H1 (cell line): ENCODE data around the gene IPO9. TPM values are rescaled to one million over a fixed set of nuclear protein-coding genes. Genes with fewer than 3 reads are reported as not detected.

Experiments used
- CTCF ChIA-PET: fragments of 300-600 bp; sonication (Branson Sonifier 250); formaldehyde crosslinking; loops from one replicate; lab custom pipeline; 2021; ENCODE audit not compliant: partially characterized antibody; lab: Charles Lee
- POLR2A ChIA-PET: fragments of 300-600 bp; sonication (Branson Sonifier 250); formaldehyde crosslinking; loops from one replicate; lab custom pipeline; 2021; ENCODE audit warnings: inconsistent platforms; ENCODE audit not compliant: partially characterized antibody; lab: Charles Lee
- DNase-seq, 2 experiments: peaks; one replicate each; pipeline versions ENCODE4 v3.0.0 to v3.0.0-alpha.2; 2010 to 2022; ENCODE audit warnings: low spot score in 2 of 2, low read depth in 1 of 2, mixed read lengths in 1 of 2
- FAIRE-seq: peaks from 2 replicates; lab custom pipeline; 2011; peaks lifted over from hg19 to GRCh38; lab: Jason Lieb, UNC
- H2AFZ ChIP-seq: 2 replicates; pipeline ENCODE4 v1.8.1; 2012; ENCODE audit warnings: low read length, inconsistent platforms
- H2AK5ac ChIP-seq: 2 replicates; pipeline ENCODE4 v1.6.1; 2013; ENCODE audit warnings: low read depth, low read length
- H2BK120ac ChIP-seq: replicated peaks from 2 replicates; pipeline ENCODE3; 2013; ENCODE audit warnings: low read depth, low read length, inconsistent platforms
- H2BK12ac ChIP-seq: 2 replicates; pipeline ENCODE4 v1.6.1; 2013; ENCODE audit warnings: low read depth, low read length
- H2BK15ac ChIP-seq: 2 replicates; pipeline ENCODE4 v1.6.1; 2013; ENCODE audit warnings: low read length
- H2BK20ac ChIP-seq: 2 replicates; pipeline ENCODE4 v1.6.1; 2013; ENCODE audit warnings: low read length
- H2BK5ac ChIP-seq: 2 replicates; pipeline ENCODE4 v1.6.1; 2013; ENCODE audit warnings: low read depth, low read length
- H3K14ac ChIP-seq: 2 replicates; pipeline ENCODE4 v1.6.1; 2013; ENCODE audit warnings: inconsistent platforms; ENCODE audit not compliant: insufficient read length
- H3K18ac ChIP-seq: 2 replicates; pipeline ENCODE4 v1.6.1; 2013; ENCODE audit warnings: low read length; ENCODE audit errors: extremely low read depth
- H3K23ac ChIP-seq: 2 replicates; pipeline ENCODE4 v1.6.1; 2013; ENCODE audit warnings: inconsistent platforms; ENCODE audit not compliant: insufficient read length
- H3K23me2 ChIP-seq: 2 replicates; pipeline ENCODE4 v1.6.1; 2013; ENCODE audit warnings: low read depth, low read length
- H3K27ac ChIP-seq: 2 replicates; pipeline ENCODE4 v1.6.1; 2011; ENCODE audit warnings: low read depth, low read length, inconsistent platforms
- H3K27me3 ChIP-seq, 4 experiments: replicated peaks in 1 of 4; 1 replicate in 1 of 4; 2 replicates in 3 of 4; pipeline versions ENCODE4 v1.6.1 to v1.8.1; 2011 to 2013; ENCODE audit warnings: low read length in 3 of 4, mild to moderate bottlenecking in 3 of 4, inconsistent platforms in 2 of 4, mixed read lengths in 2 of 4, moderate library complexity in 1 of 4; ENCODE audit not compliant: control insufficient read depth in 3 of 4, insufficient read depth in 3 of 4; ENCODE audit errors: extremely low read depth in 1 of 4
- H3K36me3 ChIP-seq, 4 experiments: 2 replicates each; pipeline versions ENCODE4 v1.6.1 to v1.8.1; 2011 to 2013; ENCODE audit warnings: mild to moderate bottlenecking in 4 of 4, low read length in 3 of 4, moderate library complexity in 2 of 4, control low read depth in 1 of 4, inconsistent platforms in 1 of 4; ENCODE audit not compliant: insufficient read depth in 4 of 4, control insufficient read depth in 2 of 4
- H3K4ac ChIP-seq: replicated peaks from 2 replicates; pipeline ENCODE3; 2013; ENCODE audit warnings: low read length, low read depth, mixed read lengths, inconsistent platforms; ENCODE audit not compliant: insufficient read length
- H3K4me1 ChIP-seq, 4 experiments: replicated peaks in 1 of 4; 1 replicate in 1 of 4; 2 replicates in 3 of 4; pipeline versions ENCODE4 v1.6.1 to v1.8.1; 2011 to 2013; ENCODE audit warnings: low read length in 3 of 4, inconsistent platforms in 2 of 4, mixed read lengths in 1 of 4; ENCODE audit not compliant: insufficient read depth in 4 of 4, control insufficient read depth in 3 of 4
- H3K4me2 ChIP-seq, 2 experiments: 2 replicates each; pipeline versions ENCODE4 v1.6.1 to v1.8.1; 2011 to 2013; ENCODE audit warnings: low read depth in 2 of 2, low read length in 2 of 2, control low read depth in 1 of 2, inconsistent platforms in 1 of 2, mild to moderate bottlenecking in 1 of 2; ENCODE audit not compliant: insufficient read depth in 1 of 2
- H3K4me3 ChIP-seq, 4 experiments: fragments of 200-600, 300-600 bp in 1 of 4; sonication (generic), shearing (Covaris generic), sonication (Bioruptor Twin) in 1 of 4; 2 replicates each; pipeline versions ENCODE4 v1.5.1 to v1.8.1; 2011 to 2016; ENCODE audit warnings: low read length in 4 of 4, low read depth in 3 of 4, control low read depth in 2 of 4, inconsistent platforms in 2 of 4, mild to moderate bottlenecking in 2 of 4, mixed read lengths in 1 of 4, moderate library complexity in 1 of 4; ENCODE audit not compliant: insufficient read depth in 2 of 4; ENCODE audit errors: extremely low read depth in 1 of 4
- H3K56ac ChIP-seq: replicated peaks from 2 replicates; pipeline ENCODE3; 2013; ENCODE audit warnings: low read depth, mild to moderate bottlenecking, mixed read lengths, low read length, inconsistent platforms; ENCODE audit not compliant: insufficient read length
- H3K79me1 ChIP-seq: 2 replicates; pipeline ENCODE4 v1.6.1; 2013; ENCODE audit warnings: low read depth, low read length, control low read depth
- H3K79me2 ChIP-seq, 2 experiments: 2 replicates each; pipeline versions ENCODE4 v1.6.1 to v1.8.1; 2012 to 2013; ENCODE audit warnings: low read length in 2 of 2, mild to moderate bottlenecking in 2 of 2, inconsistent platforms in 1 of 2; ENCODE audit not compliant: insufficient read depth in 2 of 2, control insufficient read depth in 1 of 2
- H3K9ac ChIP-seq, 4 experiments: replicated peaks in 1 of 4; 1 replicate in 1 of 4; 2 replicates in 3 of 4; pipeline versions ENCODE4 v1.6.1 to v1.8.1; 2011 to 2013; ENCODE audit warnings: low read depth in 3 of 4, low read length in 3 of 4, control low read depth in 2 of 4, mild to moderate bottlenecking in 2 of 4, moderate library complexity in 2 of 4, inconsistent platforms in 1 of 4; ENCODE audit errors: extremely low read depth in 1 of 4
- H3K9me3 ChIP-seq, 2 experiments: 2 replicates each; pipeline versions ENCODE4 v1.6.1 to v1.8.1; 2012 to 2013; ENCODE audit warnings: mild to moderate bottlenecking in 2 of 2, moderate library complexity in 2 of 2, control low read depth in 1 of 2, inconsistent platforms in 1 of 2, low read depth in 1 of 2, low read length in 1 of 2, mixed read lengths in 1 of 2; ENCODE audit not compliant: insufficient read depth in 2 of 2
- H4K20me1 ChIP-seq, 2 experiments: replicated peaks in 1 of 2; 2 replicates each; pipeline versions ENCODE3 to v1.8.1; 2011 to 2013; ENCODE audit warnings: inconsistent platforms in 2 of 2, low read length in 2 of 2, mild to moderate bottlenecking in 1 of 2; ENCODE audit not compliant: insufficient read depth in 2 of 2, control insufficient read depth in 1 of 2
- H4K5ac ChIP-seq: 2 replicates; pipeline ENCODE4 v1.6.1; 2013; ENCODE audit warnings: low read length, low read depth, mixed read lengths, inconsistent platforms; ENCODE audit not compliant: insufficient read length
- H4K8ac ChIP-seq: 2 replicates; pipeline ENCODE4 v1.8.0; 2013; ENCODE audit warnings: mild to moderate bottlenecking, moderate library complexity, low read length, inconsistent platforms; ENCODE audit not compliant: insufficient read depth; ENCODE audit errors: extremely low read depth
- H4K91ac ChIP-seq: replicated peaks from 2 replicates; pipeline ENCODE3; 2013; ENCODE audit warnings: low read length, mixed read lengths, inconsistent platforms; ENCODE audit not compliant: insufficient read length
- ATF2 ChIP-seq: IDR thresholded peaks from 2 replicates; pipeline ENCODE4 v1.6.1; 2012; ENCODE audit warnings: low read length, inconsistent platforms
- BACH1 ChIP-seq: IDR thresholded peaks from 2 replicates; pipeline ENCODE4 v1.6.1; 2012; ENCODE audit warnings: low read length, improper control_type of control experiment
- CHD1 ChIP-seq: IDR thresholded peaks from 2 replicates; pipeline ENCODE4 v1.6.1; 2012; ENCODE audit warnings: low read depth, low read length, improper control_type of control experiment
- KDM1A ChIP-seq: fragments of 200-600, 300-600 bp; sonication (generic); IDR thresholded peaks from 2 replicates; pipeline ENCODE4 v1.7.1; 2016; ENCODE audit warnings: mild to moderate bottlenecking, low read length, borderline replicate concordance
- MAX ChIP-seq: IDR thresholded peaks from 2 replicates; pipeline ENCODE4 v1.6.1; 2012; ENCODE audit warnings: inconsistent platforms
- NRF1 ChIP-seq: IDR thresholded peaks from 2 replicates; pipeline ENCODE4 v1.6.1; 2011; ENCODE audit warnings: mild to moderate bottlenecking, low read depth, low read length, improper control_type of control experiment
- SAP30 ChIP-seq: fragments of 300-600 bp; sonication (generic); IDR thresholded peaks from 2 replicates; pipeline ENCODE4 v1.7.1; 2012; ENCODE audit warnings: low read length, moderate library complexity, mild to moderate bottlenecking, inconsistent platforms; ENCODE audit not compliant: insufficient read depth, insufficient replicate concordance
- SIX5 ChIP-seq: IDR thresholded peaks from 2 replicates; pipeline ENCODE4 v1.6.1; 2011; ENCODE audit warnings: mild to moderate bottlenecking, low read depth, low read length
- SRF ChIP-seq: IDR thresholded peaks from 2 replicates; pipeline ENCODE4 v1.6.1; 2011; ENCODE audit warnings: mild to moderate bottlenecking, low read depth, low read length, moderate library complexity
- TAF7 ChIP-seq: optimal IDR thresholded peaks from 2 replicates; pipeline ENCODE3; 2011; ENCODE audit warnings: low read depth, mild to moderate bottlenecking, inconsistent platforms, low read length, moderate library complexity, borderline replicate concordance
- TEAD4 ChIP-seq: IDR thresholded peaks from 2 replicates; pipeline ENCODE4 v1.6.1; 2012; ENCODE audit warnings: low read depth, low read length, inconsistent platforms, mixed read lengths
- YY1 ChIP-seq: IDR thresholded peaks from 2 replicates; pipeline ENCODE4 v1.6.1; 2011; ENCODE audit warnings: low read depth, mild to moderate bottlenecking, low read length
- WGBS, 2 experiments: shearing (Covaris generic) in 1 of 2; methylation state at CpG; one replicate each; pipeline versions ENCODE4 v1.1.6 to v1.1.7; 2013 to 2015; ENCODE audit warnings: low lambda C conversion rate in 2 of 2, mixed read lengths in 2 of 2, inconsistent platforms in 1 of 2, low coverage in 1 of 2, missing lambda C conversion rate in 1 of 2; ENCODE audit not compliant: insufficient replicate concordance in 2 of 2, insufficient coverage in 1 of 2, insufficient read length in 1 of 2; ENCODE audit errors: extremely low coverage in 1 of 2, missing lambda C conversion rate in 1 of 2; 5-methylcytosine and 5-hydroxymethylcytosine counted together
- polyA plus RNA-seq, 7 experiments: library from polyadenylated mRNA; depleted of rRNA in 3 of 7; stranded (reverse) in 5 of 7; unstranded in 2 of 7; fragments of >200 nt in 5 of 7; fragments of 200-250 nt in 2 of 7; gene quantifications; 1 replicate in 5 of 7; 2 replicates in 1 of 7; 4 replicates in 1 of 7; pipeline versions ENCODE4 v1.2.1 to v1.2.3, GENCODE V29; 2011 to 2013; ENCODE audit warnings: missing spikeins in 2 of 7, mixed read lengths in 2 of 7
- total RNA-seq: library from RNA; stranded (reverse); fragmentation: NEBNext Ultra II Directional; extraction: Animal tissue kit (Norgen Biotek cat#: 25700); gene quantifications from 2 replicates; pipeline ENCODE4 v1.2.1, GENCODE V29; 2021

IPO9 gene
- total and polyA plus RNA-seq, 2 of the 8 experiments (the other 6 are each of a cell fraction or from before 2014, with no cell fraction given) = 61.0 to 122 TPM

- Histone ChIP-seq H3K23me2 (no peaks in the 10 kb centered on the region), H3K4me1 (no peaks in the 10 kb centered on the region; a peak in 1 of 7 replicates), H3K14ac (no peak overlapping the region), H3K4me2 (no peak overlapping the region), H3K9ac (no peak overlapping the region), H2BK12ac (no peak overlapping the region), H3K4me3 (no peak overlapping the region), H3K27me3 (no peaks in the 10 kb centered on the region), H3K36me3 (no peaks in the 10 kb centered on the region), H2BK120ac (no peak overlapping the region), H2BK15ac (no peak overlapping the region), H3K18ac (no peak overlapping the region), H3K56ac (no peak overlapping the region), H3K79me2 (no peaks in the 10 kb centered on the region), H3K27ac (no peak overlapping the region), H2BK20ac (no peak overlapping the region), H4K5ac (no peak overlapping the region), H4K8ac (no peak overlapping the region), H4K20me1 (no peaks in the 10 kb centered on the region), H3K23ac (no peak overlapping the region), H2AFZ (no peak overlapping the region), H3K9me3 (no peaks in the 10 kb centered on the region), H4K91ac (no peak overlapping the region), H3K4ac (no peak overlapping the region), H3K79me1 (no peaks in the 10 kb centered on the region), H2AK5ac (no peak overlapping the region), H2BK5ac (no peak overlapping the region)
- WGBS, 2 experiments = 94% methylated on average over 3 of the region's 3 CpGs; no CpG with 5 or more reads in 1 of the 2 experiments
- no peak for FAIRE-seq
- ChIA-PET CTCF (interaction anchor here (1.8 kb wide), 1 partner anchor 26 kb away, joined by 7 read pairs; no protein-coding TSS in a partner anchor), POLR2A (no interaction called here)
- DNase-seq = no peak
- TF ChIP-seq YY1 = no peak
- TF ChIP-seq TEAD4 = no peak
- no peak for TF ChIP-seq SRF
- TF ChIP-seq NRF1 = no peak
- no peak for TF ChIP-seq ATF2
- no peak for TF ChIP-seq KDM1A
- TF ChIP-seq BACH1 = peak; percentile 52
- TF ChIP-seq CHD1 = no peak
- no peak for TF ChIP-seq TAF7
- no peak for TF ChIP-seq MAX
- no peak for TF ChIP-seq SAP30
- no peak for TF ChIP-seq SIX5
Measured at GRCh38 chr1:201921952-201922558, 93.1 kb downstream of the IPO9 start.
